DOHH2 (cell line): ENCODE data around the gene SNX5.
A peak's percentile ranks its signal among the peaks of the same experiment; 100 is the strongest.

ENCODE experiments used
- H3F3A ChIP-seq: fragments of 200-600 bp; sonication (generic), shearing (Covaris generic); 2 replicates; pipeline ENCODE4 v1.6.0; 2016; ENCODE audit warnings: antibody characterized with exemption, mild to moderate bottlenecking; ENCODE audit not compliant: control insufficient read depth, insufficient read depth
- H3K27ac ChIP-seq: fragments of 200-600 bp; sonication (generic); 2 replicates; pipeline ENCODE4 v1.5.1; 2014; ENCODE audit warnings: low read depth, mild to moderate bottlenecking, low read length, moderate library complexity
- H3K27me3 ChIP-seq: fragments of 200-600 bp; sonication (generic); 2 replicates; pipeline ENCODE4 v1.6.1; 2014; ENCODE audit warnings: mild to moderate bottlenecking, low read length, mixed read lengths; ENCODE audit not compliant: control insufficient read depth
- H3K36me3 ChIP-seq: fragments of 200-600 bp; sonication (generic); 2 replicates; pipeline ENCODE4 v1.6.1; 2014; ENCODE audit warnings: mild to moderate bottlenecking, low read length, moderate library complexity, mixed read lengths; ENCODE audit not compliant: control insufficient read depth
- H3K4me1 ChIP-seq: fragments of 200-600 bp; sonication (generic); 2 replicates; pipeline ENCODE4 v1.6.1; 2014; ENCODE audit warnings: mild to moderate bottlenecking, low read length, mixed read lengths; ENCODE audit not compliant: control insufficient read depth
- H3K4me2 ChIP-seq: fragments of 200-600 bp; sonication (generic); 2 replicates; pipeline ENCODE4 v1.6.0; 2014; ENCODE audit warnings: mild to moderate bottlenecking, low read length, moderate library complexity
- H3K4me3 ChIP-seq: fragments of 200-600 bp; sonication (generic); 2 replicates; pipeline ENCODE4 v1.5.1; 2014; ENCODE audit warnings: mild to moderate bottlenecking, low read length, mixed read lengths
- H3K79me2 ChIP-seq: fragments of 200-600 bp; sonication (generic); 2 replicates; pipeline ENCODE4 v1.6.1; 2014; ENCODE audit warnings: mild to moderate bottlenecking, low read length, mixed read lengths; ENCODE audit not compliant: control insufficient read depth
- H3K9me2 ChIP-seq: fragments of 200-600 bp; sonication (generic); replicated peaks from 2 replicates; pipeline ENCODE4 v1.6.1; 2014; ENCODE audit warnings: mild to moderate bottlenecking, low read length, mixed read lengths; ENCODE audit not compliant: control insufficient read depth
- H3K9me3 ChIP-seq: fragments of 200-600 bp; sonication (generic); 2 replicates; pipeline ENCODE4 v1.6.1; 2014; ENCODE audit warnings: antibody characterized with exemption, low read length, mixed read lengths; ENCODE audit not compliant: control insufficient read depth, insufficient read depth
- H4K20me1 ChIP-seq: fragments of 200-600 bp; sonication (generic); 2 replicates; pipeline ENCODE4 v1.6.0; 2014; ENCODE audit warnings: low read depth, mild to moderate bottlenecking, antibody characterized with exemption, low read length, moderate library complexity; ENCODE audit not compliant: control insufficient read depth, insufficient read depth
- EZH2phosphoT487 ChIP-seq: fragments of 200-600 bp; sonication (generic); IDR thresholded peaks from 2 replicates; pipeline ENCODE4 v1.6.1; 2017; ENCODE audit warnings: borderline replicate concordance, mild to moderate bottlenecking, antibody characterized with exemption, low read length, moderate library complexity, mixed read lengths
- TF ChIP-seq, protein P1 (sequence below): fragments of 200-600 bp; sonication (generic); IDR thresholded peaks from one replicate; pipeline ENCODE4 v1.5.1; 2014; ENCODE audit warnings: antibody characterized with exemption, mild to moderate bottlenecking, low read depth, low read length; ENCODE audit not compliant: poor library complexity, severe bottlenecking

The SNX5 gene

GRCh38 chr20:17987988-17988387, 19.4 kb upstream of the SNX5 start:
- peaks cover 19% of the 10 kb centered on the region for H3K4me1 ChIP-seq
- H4K20me1 ChIP-seq, result 0 out of 2 replicates have a peak, but pooled peaks cover 4% of the 10 kb centered on the region
- H3K9me2 ChIP-seq, result no peaks in the 10 kb centered on the region
- H3K4me2 ChIP-seq, result no peak overlapping the region
- peaks cover 15% of the 10 kb centered on the region for H3F3A ChIP-seq
- TF ChIP-seq, protein P1, sequence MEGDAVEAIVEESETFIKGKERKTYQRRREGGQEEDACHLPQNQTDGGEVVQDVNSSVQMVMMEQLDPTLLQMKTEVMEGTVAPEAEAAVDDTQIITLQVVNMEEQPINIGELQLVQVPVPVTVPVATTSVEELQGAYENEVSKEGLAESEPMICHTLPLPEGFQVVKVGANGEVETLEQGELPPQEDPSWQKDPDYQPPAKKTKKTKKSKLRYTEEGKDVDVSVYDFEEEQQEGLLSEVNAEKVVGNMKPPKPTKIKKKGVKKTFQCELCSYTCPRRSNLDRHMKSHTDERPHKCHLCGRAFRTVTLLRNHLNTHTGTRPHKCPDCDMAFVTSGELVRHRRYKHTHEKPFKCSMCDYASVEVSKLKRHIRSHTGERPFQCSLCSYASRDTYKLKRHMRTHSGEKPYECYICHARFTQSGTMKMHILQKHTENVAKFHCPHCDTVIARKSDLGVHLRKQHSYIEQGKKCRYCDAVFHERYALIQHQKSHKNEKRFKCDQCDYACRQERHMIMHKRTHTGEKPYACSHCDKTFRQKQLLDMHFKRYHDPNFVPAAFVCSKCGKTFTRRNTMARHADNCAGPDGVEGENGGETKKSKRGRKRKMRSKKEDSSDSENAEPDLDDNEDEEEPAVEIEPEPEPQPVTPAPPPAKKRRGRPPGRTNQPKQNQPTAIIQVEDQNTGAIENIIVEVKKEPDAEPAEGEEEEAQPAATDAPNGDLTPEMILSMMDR, result no peak
- no peak for TF ChIP-seq EZH2phosphoT487
- no peak overlapping the region for H3K4me3 ChIP-seq
- H3K9me3 ChIP-seq, result no peaks in the 10 kb centered on the region
- H3K27me3 ChIP-seq, result no peaks in the 10 kb centered on the region
- H3K36me3 ChIP-seq, result peaks cover 69% of the 10 kb centered on the region
- peaks cover 39% of the 10 kb centered on the region for H3K79me2 ChIP-seq
- H3K27ac ChIP-seq, result no peak overlapping the region

- TF ChIP-seq, protein P1, result no peak
- TF ChIP-seq EZH2phosphoT487, result no peak
- no peaks in the 10 kb centered on the region for H3K9me2 ChIP-seq
- H3K4me3 ChIP-seq, result no peak overlapping the region
- H3K36me3 ChIP-seq, result peaks cover 76% of the 10 kb centered on the region
- H3K4me2 ChIP-seq, result no peak overlapping the region
- H3K79me2 ChIP-seq, result peaks cover 61% of the 10 kb centered on the region
- H3K27me3 ChIP-seq, result no peaks in the 10 kb centered on the region
- H3K27ac ChIP-seq, result no peak overlapping the region
- no peaks in the 10 kb centered on the region for H3K9me3 ChIP-seq
- no peaks in the 10 kb centered on the region for H3F3A ChIP-seq
- peaks cover 3% of the 10 kb centered on the region; the same call in 1 of the 2 replicates for H3K4me1 ChIP-seq
- H4K20me1 ChIP-seq, result 0 out of 2 replicates have a peak, but pooled peaks cover 4% of the 10 kb centered on the region
Observed at GRCh38 chr20:17985388-17986018, 16.9 kb upstream of the SNX5 start.

GRCh38 chr20:17976305-17976704, 7.7 kb upstream of the SNX5 start:
- Histone ChIP-seq H3K36me3 (peaks cover 78% of the 10 kb centered on the region), H3F3A (peaks cover 19% of the 10 kb centered on the region), H3K79me2 (peaks cover 82% of the 10 kb centered on the region), H3K4me1 (peaks cover 23% of the 10 kb centered on the region), H3K9me3 (no peaks in the 10 kb centered on the region), H3K9me2 (no peaks in the 10 kb centered on the region), H3K4me2 (no peak overlapping the region), H3K27ac (no peak overlapping the region), H3K4me3 (no peak overlapping the region), H3K27me3 (no peaks in the 10 kb centered on the region), H4K20me1 (no peaks in the 10 kb centered on the region)
- no peak for TF ChIP-seq EZH2phosphoT487

- H3K4me2 ChIP-seq, result peak overlapping the region; percentile 82
- peaks cover 98% of the 10 kb centered on the region for H3K79me2 ChIP-seq
- H3K9me3 ChIP-seq, result no peaks in the 10 kb centered on the region
- H3F3A ChIP-seq, result peaks cover 33% of the 10 kb centered on the region
- H3K27ac ChIP-seq, result peak overlapping the region; percentile 86
- no peaks in the 10 kb centered on the region for H3K9me2 ChIP-seq
- no peaks in the 10 kb centered on the region for H3K27me3 ChIP-seq
- H4K20me1 ChIP-seq, result no peaks in the 10 kb centered on the region
- peak overlapping the region; percentile 86 for H3K4me3 ChIP-seq
- TF ChIP-seq, protein P1, result no peak
- TF ChIP-seq EZH2phosphoT487, result no peak
- H3K36me3 ChIP-seq, result peaks cover 83% of the 10 kb centered on the region
- peaks cover 23% of the 10 kb centered on the region for H3K4me1 ChIP-seq
Observed at GRCh38 chr20:17972121-17972520, 3.5 kb upstream of the SNX5 start.
